Measurements from ENCODE around the gene KIF20B. TPM values are rescaled to one million over a fixed set of nuclear protein-coding genes. Genes with fewer than 3 reads are reported as not detected.
A peak's percentile ranks its signal among the peaks of the same experiment; 100 is the strongest.

Gene KIF20B
- 10 to 100 TPM in 1 of 4 donors, 1 to 10 TPM in 3; 4.2 to 13.4 (median 8.6) TPM for total RNA-seq

GRCh38 chr10:89701242-89702120, at the start of gene KIF20B:
KIF20B (plus strand) TSS chr10:89701590; CDS start chr10:89705295, 3,705 bp downstream.
- Histone ChIP-seq H3K36me3 (no peaks in the 10 kb centered on the region), H3K4me1 (peaks cover 0 to 28% (median 9%) of the 10 kb centered on the region in 3 donors), H3K4me3 (peak within 1 kb of the TSS; percentile 56 to 79 (median 72)), H3K27me3 (no peaks in the 10 kb centered on the region), H3K27ac (peak within 1 kb of the TSS; percentile 85 to 92 (median 88)), H3K9me3 (no peaks in the 10 kb centered on the region)
- peak in 2 of 4 donors; percentile 51 to 67 for TF ChIP-seq POLR2A (IDR thresholded peaks at IDR 0.05)
- peak in 4 of 6 experiments; percentile 26 to 82 (median 38) for TF ChIP-seq CTCF (IDR thresholded peaks at IDR 0.05)
- 0 to 1% methylated on average over 24 to 25 of the region's 48 CpGs for WGBS, 2 donors
- DNase-seq, result peak; percentile 84
- intact Hi-C loops (cut with DNase I), result no loop called here

- WGBS, 2 donors, result 64 to 67% methylated on average over 3 of the region's 3 CpGs
These were observed 49.3 kb upstream of the KIF20B start for GRCh38 chr10:89651916-89652573.

GRCh38 chr10:89652806-89653370, 48.5 kb upstream of the KIF20B start:
- no peak for DNase-seq
- no peaks in the 10 kb centered on the region for H3K27me3 ChIP-seq
- no peaks in the 10 kb centered on the region for H3K4me1 ChIP-seq
- no peaks in the 10 kb centered on the region for H3K36me3 ChIP-seq
- no peak overlapping the region for H3K4me3 ChIP-seq
- intact Hi-C loops (cut with DNase I), result no loop called here
- no peak overlapping the region for H3K27ac ChIP-seq
- TF ChIP-seq POLR2A (IDR thresholded peaks at IDR 0.05) (no peak), CTCF (IDR thresholded peaks at IDR 0.05) (no peak)
- H3K9me3 ChIP-seq, result no peaks in the 10 kb centered on the region
- 87 to 93% methylated on average over 3 of the region's 3 CpGs for WGBS, 2 donors

More at GRCh38 chr10:89651916-89652573, 49.3 kb upstream of the KIF20B start:
- no peaks in the 10 kb centered on the region for H3K27me3 ChIP-seq
- TF ChIP-seq CTCF (IDR thresholded peaks at IDR 0.05), result no peak
- no peak for TF ChIP-seq POLR2A (IDR thresholded peaks at IDR 0.05)
- no peak for DNase-seq
- intact Hi-C loops (cut with DNase I), result no loop called here
- no peaks in the 10 kb centered on the region for H3K9me3 ChIP-seq
- no peak overlapping the region for H3K4me3 ChIP-seq
- H3K36me3 ChIP-seq, result no peaks in the 10 kb centered on the region
- H3K4me1 ChIP-seq, result no peaks in the 10 kb centered on the region
- no peak overlapping the region for H3K27ac ChIP-seq

GRCh38 chr10:89653410-89653869, 48.0 kb upstream of the KIF20B start:
- intact Hi-C loops (cut with DNase I), result no loop called here
- Histone ChIP-seq H3K36me3 (no peaks in the 10 kb centered on the region), H3K27me3 (no peaks in the 10 kb centered on the region), H3K4me1 (no peaks in the 10 kb centered on the region), H3K4me3 (no peak overlapping the region), H3K9me3 (no peaks in the 10 kb centered on the region), H3K27ac (no peak overlapping the region)
- no peak for DNase-seq
- TF ChIP-seq CTCF (IDR thresholded peaks at IDR 0.05) (no peak), POLR2A (IDR thresholded peaks at IDR 0.05) (no peak)
- WGBS, 2 donors, result 68 to 75% methylated on average over 6 of the region's 6 CpGs
